GM18520 (cell line): Measurements from ENCODE around the gene HDAC5.
"Not testable (repeated sequence)": the region's sequence is repeated elsewhere in the genome, so short reads cannot be mapped to it uniquely, and the experiment has no call there.

Experiments used
- ATAC-seq: cut with Tn5 transposase; IDR thresholded peaks from one replicate; pipeline ENCODE4 v1.9.1; 2021; ENCODE audit not compliant: unreplicated experiment

Gene HDAC5

GRCh38 chr17:44112284-44113280 lies 10.9 kb downstream of the HDAC5 start:
- no peak for ATAC-seq

GRCh38 chr17:44111777-44112176 lies 11.7 kb downstream of the HDAC5 start:
- ATAC-seq, result no peak

DNA sequence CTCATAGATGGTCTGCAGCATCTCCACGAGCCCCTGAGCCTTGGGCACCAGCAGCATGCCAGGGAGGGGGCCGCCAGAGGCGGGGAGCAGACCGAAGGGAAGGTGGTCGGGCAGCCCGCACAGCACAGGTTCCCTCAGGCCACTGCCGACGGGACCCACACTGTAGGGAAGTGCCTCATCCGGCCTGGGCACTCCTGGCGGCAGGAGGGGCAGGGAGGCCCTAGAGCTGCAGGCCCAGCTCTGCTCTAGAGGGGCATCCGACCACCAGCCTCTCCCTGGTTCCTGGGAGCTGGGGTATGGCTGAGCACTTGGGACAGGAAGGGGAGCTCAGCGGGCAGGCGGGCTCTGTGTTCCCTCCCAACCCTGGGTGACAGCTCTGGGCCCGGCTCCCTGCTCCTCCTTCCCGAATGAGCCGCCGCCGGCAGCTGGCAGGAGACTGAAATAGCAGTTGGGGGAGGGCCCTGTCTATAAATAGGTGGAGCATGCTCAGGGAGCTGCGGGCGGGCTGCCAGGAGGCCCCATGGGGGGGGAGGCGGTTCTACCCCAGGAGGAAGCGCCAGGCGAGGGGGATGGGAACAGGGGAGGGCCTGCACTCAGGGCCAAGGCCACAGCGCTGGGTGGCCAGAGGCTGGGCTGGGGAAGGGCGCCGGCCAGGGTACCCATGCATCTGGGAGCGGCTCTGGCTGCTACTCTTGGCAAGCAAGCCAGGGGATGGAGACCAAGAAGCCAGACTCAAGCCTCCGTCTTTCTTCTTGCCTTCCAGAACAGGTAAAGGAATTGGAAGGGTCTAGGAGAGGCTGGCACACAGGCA lies 12.4 kb downstream of the HDAC5 start:
- no peak for ATAC-seq

DNA sequence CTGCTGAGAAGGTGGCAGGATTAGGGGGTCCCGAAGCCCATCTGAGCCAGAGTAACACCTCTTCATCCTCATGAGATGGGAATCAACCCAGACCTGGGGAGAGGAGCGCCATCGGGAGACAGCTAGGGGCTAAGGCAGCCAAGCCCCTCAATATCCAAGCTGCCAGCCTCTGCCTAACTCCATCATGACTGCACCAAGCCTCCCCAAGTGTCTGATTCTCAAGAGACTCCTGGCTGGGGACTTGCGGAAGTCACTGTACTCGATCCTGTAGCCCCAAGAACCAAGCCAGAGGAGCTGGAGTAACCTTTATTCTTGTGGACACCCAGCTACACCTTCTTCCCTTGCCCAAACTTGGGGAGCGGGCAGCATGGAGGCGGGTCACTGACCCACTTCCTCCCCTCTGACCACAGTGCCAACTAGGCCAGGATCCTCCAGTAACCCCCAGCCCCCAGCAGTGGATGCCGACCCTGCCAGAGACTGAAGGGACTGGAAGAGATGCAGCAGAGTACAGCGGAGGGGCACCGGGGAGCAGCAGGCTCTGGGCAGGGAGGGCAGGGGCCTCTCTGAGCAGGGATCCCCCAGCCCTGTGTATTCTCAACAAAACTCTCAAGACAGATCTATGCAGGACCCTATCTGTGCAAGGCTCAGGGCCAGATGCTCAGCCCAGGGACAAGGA lies 13.3 kb downstream of the HDAC5 start:
- no peak for ATAC-seq

DNA sequence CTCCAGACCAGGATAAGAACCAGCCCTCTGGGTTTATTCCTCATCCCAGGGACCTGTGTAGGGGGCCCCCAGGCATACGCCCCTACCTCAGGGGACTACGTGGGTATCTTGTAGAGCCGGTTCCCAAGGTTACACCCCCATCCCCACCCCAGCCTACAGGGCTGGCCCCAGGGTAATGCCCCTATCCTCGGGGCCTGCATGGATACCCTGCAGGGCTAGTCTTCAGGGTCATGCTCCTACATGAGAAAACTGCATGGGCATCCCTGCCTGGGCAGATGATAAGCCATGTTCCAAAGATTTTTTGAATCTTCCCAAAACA lies 14.2 kb downstream of the HDAC5 start:
- ATAC-seq, result no peak

DNA sequence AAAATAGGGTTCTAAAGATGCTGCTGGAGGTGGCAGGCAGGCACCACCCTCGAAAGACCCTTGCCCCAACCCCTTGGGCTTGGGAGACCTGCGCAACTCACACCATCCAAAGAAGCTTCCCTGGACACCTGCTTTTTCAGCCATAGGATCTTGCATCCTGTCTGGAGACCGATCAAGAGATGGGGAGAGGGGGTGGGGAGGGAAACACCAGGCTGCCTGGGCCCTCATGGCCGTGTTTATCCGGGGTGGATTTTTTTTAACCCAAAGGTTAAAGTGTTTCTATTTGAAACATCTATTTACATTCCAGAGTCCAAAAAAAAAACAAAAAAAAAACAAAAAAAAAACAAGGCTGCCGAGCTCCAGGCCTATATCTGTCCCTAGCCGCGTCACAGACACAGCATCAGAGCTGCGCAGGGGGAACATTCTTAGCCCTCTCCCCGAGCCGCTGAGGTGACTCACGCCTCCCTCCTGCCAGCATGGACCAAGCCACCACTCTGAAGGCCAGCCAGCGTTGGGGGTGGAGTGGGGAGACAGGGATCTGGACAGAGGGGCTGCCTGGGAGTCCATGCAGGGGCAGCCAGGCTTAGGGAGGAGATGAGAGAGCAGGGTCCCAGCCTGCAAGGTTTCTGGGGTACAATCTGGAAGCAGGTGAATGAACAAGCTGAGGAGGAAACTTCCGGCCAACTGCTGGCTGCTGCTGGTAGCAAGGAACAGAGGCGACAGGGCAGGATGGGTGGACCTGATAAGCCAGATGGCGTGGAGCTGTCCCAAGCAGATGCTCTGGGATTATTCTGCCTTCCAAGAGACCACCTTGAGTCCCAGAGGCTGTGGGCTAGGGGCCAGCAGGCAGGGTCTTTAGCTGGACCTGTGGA lies 14.8 kb downstream of the HDAC5 start:
- ATAC-seq, result no peak

DNA sequence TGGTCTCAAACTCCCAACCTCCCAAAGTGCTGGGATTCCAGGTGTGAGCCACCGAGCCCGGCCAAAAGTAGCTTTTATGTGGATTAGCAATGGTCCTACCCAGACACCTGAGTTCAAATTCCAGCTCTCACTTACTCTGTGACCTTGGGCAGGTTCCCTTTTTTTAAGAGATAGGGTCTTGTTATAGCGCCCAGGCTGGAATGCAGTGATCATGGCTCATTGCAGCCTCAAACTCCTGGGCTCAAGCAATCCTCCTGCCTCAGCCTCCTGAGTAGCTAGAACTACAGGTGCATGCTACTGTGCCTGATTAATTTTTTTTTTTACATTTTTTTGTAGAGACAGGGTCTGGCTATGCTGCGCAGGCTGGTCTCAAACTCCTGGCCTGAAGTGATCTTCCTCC lies 16.6 kb downstream of the HDAC5 start:
- ATAC-seq, result no peak

- ATAC-seq, result no peak
Measured at GRCh38 chr17:44105941-44106340, 17.5 kb downstream of the HDAC5 start.

GRCh38 chr17:44105483-44105882 lies 18.0 kb downstream of the HDAC5 start:
- ATAC-seq, result no peak

DNA sequence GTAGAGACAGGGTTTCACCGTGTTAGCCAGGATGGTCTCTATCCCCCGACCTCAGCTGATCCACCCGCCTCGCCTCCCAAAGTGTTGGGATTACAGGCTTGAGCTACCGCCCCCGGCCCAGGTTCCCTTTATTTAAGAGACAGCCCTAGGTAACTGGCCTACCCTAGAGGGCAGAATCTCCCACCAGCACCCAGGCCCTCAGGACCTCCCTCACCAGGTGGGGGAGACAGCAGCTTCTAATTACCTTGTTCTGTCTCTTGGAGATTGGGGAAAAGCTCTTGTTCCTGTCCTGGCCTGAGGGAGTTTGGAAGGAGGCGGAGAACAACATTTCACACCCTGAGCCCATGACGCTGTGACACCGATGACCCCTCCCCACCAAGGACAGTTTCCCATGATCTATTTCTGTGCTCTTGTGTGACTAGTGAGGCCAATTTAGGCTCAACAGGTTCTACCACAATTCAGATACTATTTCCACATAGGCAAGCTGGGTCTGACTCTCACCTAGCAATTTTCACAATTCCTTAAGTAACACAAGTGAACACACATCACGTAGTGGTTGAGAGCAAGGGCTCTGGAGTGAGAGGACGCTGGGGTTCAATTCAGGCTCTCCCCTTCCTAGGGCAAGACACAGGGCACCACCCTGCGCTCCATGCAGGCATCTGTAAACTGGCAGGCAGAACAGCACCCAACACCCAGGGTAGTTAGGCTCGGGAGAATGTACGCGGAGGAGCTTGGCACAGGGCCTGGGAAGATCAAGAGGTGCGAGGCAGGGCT lies 20.4 kb downstream of the HDAC5 start:
- ATAC-seq, result no peak

- not testable (repeated sequence) for ATAC-seq
Measured at GRCh38 chr17:44101858-44102257, 21.6 kb downstream of the HDAC5 start.

GRCh38 chr17:44097110-44097958 lies 26.1 kb downstream of the HDAC5 start:
- ATAC-seq, result no peak

DNA sequence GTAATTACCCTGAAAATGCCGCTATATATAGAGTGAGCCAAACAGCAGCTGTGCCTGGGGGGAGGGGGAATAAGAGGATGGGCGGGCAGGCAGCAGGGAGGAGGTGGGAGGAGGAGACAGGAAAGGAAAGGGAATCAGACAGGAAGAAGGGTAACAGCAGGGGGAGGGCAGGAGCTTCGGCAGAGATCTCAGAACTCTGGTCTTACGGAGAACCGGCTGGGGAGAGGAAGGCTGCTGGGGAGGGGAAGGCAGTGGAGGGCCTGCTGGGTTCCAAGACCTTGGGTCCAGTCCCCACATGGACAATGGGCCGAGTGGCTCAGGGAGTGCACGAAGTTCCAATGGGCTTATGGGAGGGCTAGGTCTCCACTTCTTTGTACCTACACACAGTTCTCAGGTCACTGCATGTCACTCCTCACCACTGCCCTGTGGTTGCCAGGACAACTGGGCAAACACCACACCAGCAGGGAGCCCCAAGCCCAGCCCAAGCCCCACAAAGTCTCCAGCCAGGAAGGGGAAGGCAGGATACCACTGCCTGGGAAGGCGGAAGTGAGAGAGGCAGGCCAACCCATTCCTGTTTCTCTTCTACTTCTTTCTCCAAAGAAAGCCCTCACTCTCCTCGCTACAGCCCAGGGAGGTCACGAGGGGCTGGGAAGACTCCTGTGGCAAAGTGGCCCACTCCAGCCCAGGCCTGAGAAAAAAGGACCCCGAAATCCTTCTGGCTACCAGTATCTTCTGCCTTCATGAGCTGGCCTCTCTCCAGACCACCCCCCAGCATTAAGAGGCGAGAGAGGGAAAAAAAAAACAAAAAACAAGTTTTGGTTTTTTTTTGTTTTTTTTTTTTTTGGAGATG lies 27.6 kb downstream of the HDAC5 start:
- no peak for ATAC-seq

GRCh38 chr17:44095388-44095646 lies 28.1 kb downstream of the HDAC5 start:
- ATAC-seq, result no peak

DNA sequence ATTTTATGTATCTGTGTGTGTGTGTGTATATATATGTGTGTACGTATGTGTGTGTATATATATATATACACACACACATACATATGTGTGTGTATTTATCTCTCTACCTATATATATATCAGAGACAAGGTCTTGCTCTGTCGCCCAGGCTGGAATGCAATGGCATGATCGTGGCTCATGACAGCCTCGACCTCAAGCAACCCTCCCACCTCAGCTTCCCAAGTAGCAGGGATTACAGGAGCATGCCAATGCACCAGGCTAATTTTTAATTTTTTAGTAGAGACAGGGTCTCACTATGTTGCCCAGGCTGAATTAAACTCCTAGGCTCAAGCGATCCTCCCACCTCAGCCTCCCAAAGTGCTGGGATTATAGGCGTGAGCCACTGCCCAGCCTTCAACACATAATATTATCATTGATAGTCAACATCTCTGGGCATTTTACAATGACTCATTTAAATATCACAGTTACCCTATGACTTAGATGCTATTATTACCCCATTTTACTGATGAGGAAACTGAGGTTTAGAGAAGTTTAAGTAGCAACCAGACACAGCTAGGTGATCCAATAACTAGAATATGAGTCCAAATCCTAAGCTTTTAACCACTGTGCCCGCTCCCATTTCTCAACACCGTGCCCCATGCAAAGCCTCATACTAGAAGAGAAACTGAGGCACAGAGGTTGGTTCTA lies 28.6 kb downstream of the HDAC5 start:
- no peak for ATAC-seq

DNA sequence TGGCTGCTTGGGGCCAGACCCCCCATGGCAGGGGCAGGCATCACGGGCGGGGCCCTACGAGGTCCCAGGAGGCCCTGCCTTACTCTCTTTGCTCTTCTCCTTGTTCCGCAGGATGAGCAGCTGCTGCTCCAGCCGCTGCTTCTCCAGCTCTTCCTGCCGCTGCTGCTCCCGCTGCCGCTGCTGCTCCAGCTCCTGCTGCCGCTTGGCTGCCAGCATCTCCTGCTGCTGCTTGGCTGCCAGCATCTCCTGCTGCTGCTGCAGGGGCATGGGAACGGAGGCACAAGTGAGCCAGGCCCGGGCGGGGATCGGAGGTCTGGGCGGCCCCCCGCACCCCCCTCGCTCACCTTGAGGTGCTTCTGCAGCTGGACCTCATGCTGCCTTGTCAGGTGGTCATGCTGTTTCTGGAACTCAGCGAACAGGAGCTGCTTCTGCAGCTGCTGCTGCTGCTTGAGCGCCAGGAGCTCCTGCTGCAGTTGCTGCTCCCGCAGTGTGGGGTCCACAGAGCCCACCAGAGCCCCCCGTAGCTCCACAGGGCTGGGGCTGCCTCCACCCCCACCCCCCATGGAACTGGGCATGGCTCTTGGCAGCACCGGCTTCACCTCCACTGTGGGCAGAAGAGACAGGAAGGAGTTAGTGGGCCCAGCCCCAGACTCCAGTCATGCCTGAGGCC lies 30.1 kb downstream of the HDAC5 start:
- no peak for ATAC-seq

DNA sequence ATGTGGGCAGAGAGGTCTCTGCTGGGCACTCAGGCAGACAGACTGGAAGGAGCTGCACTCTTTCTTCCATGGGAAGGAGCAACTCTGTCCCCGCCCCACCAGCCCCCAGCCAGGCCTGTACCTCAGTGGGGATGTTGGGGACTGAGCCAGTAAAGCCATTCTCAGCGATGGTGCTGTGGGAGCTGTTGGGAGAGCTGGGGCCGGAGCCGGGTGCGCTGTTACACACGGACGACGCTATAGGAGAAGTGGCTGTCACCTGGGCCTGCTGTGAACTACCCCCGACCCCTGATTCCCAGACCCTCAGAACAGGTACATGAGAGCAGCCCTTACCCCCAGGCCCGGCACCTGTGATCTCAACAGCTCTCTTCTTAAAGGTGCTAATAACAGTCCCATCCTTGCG lies 31.4 kb downstream of the HDAC5 start:
- ATAC-seq, result no peak
